Measurements from ENCODE around the gene TDO2.

GRCh38 chr4:155966731-155967395 is 63.4 kb downstream of the TDO2 start:
- TF ChIP-seq CREB1 (CRISPR knock-in tag; IDR thresholded peaks at IDR 0.05): no peak
- no peak for TF ChIP-seq MAX (CRISPR knock-in tag; IDR thresholded peaks at IDR 0.05)
- TF ChIP-seq CTCF (IDR thresholded peaks at IDR 0.05): no peak
- TF ChIP-seq PREB (CRISPR knock-in tag; IDR thresholded peaks at IDR 0.05; ENCODE audit: borderline replicate concordance): no peak
- no peak for TF ChIP-seq ATF6 (CRISPR knock-in tag; IDR thresholded peaks at IDR 0.05)
- no peak for TF ChIP-seq USF2 (CRISPR knock-in tag; IDR thresholded peaks at IDR 0.05)
- TF ChIP-seq JUN (CRISPR knock-in tag; IDR thresholded peaks at IDR 0.05): no peak
- TF ChIP-seq SP1 (CRISPR knock-in tag; conservative IDR thresholded peaks at IDR 0.05): no peak
- TF ChIP-seq ZNF232 (CRISPR knock-in tag; IDR thresholded peaks at IDR 0.05): no peak
- no peak for TF ChIP-seq ESRRA (CRISPR knock-in tag; IDR thresholded peaks at IDR 0.05; ENCODE audit: borderline replicate concordance)
- no peak for TF ChIP-seq CREM (CRISPR knock-in tag; IDR thresholded peaks at IDR 0.05)
- TF ChIP-seq TP53 (CRISPR knock-in tag; IDR thresholded peaks at IDR 0.05): no peak
